Coronary artery (tissue), 2 donors: ENCODE data around the gene CCDC124.

Experiments
- DNase-seq: peaks from one replicate; pipeline ENCODE4 v3.0.0-alpha.2; 2017; ENCODE audit warnings: low spot score
- H3K27ac ChIP-seq, 2 donors: fragments of 200-600 bp; sonication (generic); one replicate each; pipeline ENCODE4 v1.5.1; 2016 to 2019
- H3K4me3 ChIP-seq: fragments of 200-600 bp; sonication (generic); 2 replicates; pipeline ENCODE4 v1.5.1; 2016; ENCODE audit warnings: mild to moderate bottlenecking, moderate library complexity
- TF ChIP-seq, protein P1 (sequence below): fragments of 200-600 bp; sonication (generic); IDR thresholded peaks from one replicate; pipeline ENCODE4 v1.5.1; 2019; ENCODE audit warnings: antibody characterized with exemption

Gene CCDC124

DNA sequence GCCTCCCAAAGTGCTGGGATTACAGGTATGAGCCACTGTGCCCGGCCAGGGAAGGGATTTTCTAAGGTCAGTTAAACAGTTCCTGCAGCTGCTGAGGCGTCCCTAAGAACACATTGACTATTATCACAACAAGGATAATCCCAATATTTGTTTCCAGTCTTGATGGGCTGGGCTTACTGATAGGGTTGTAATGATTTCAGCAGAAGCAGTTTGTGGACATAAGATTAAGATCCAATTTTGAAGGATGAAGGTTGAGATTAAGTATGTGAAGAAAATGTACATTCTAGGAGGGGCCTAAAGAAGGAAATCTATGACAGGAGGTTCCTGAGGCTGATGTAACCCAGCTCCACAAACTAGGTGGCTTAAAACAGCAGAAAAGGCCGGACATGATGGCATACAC is 10.7 kb upstream of the CCDC124 start:
- no peak overlapping the region for H3K4me3 ChIP-seq
- no peak for DNase-seq
- TF ChIP-seq, protein P1, sequence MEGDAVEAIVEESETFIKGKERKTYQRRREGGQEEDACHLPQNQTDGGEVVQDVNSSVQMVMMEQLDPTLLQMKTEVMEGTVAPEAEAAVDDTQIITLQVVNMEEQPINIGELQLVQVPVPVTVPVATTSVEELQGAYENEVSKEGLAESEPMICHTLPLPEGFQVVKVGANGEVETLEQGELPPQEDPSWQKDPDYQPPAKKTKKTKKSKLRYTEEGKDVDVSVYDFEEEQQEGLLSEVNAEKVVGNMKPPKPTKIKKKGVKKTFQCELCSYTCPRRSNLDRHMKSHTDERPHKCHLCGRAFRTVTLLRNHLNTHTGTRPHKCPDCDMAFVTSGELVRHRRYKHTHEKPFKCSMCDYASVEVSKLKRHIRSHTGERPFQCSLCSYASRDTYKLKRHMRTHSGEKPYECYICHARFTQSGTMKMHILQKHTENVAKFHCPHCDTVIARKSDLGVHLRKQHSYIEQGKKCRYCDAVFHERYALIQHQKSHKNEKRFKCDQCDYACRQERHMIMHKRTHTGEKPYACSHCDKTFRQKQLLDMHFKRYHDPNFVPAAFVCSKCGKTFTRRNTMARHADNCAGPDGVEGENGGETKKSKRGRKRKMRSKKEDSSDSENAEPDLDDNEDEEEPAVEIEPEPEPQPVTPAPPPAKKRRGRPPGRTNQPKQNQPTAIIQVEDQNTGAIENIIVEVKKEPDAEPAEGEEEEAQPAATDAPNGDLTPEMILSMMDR, result no peak
- no peak overlapping the region for H3K27ac ChIP-seq

DNA sequence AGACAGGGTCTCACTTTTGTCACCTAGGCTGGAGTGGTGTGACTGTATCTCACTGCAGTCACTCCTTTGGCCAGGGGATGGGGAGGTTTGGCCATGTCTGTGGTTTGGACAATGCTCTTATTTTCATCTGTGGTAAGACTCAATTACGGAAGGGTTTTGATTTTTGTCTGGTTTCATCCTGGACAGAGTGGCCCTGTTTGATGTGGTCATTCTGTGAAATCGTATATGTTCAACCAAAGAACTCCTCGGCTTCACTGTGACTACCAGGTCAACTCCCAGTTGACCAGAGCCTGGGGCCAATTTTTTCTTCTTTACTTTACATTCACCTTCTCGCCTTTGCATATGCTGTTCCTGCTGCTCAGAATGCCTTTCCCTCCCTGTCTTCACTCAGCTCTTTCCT is 6.8 kb upstream of the CCDC124 start:
- no peak for DNase-seq
- TF ChIP-seq, protein P1, result no peak

DNA sequence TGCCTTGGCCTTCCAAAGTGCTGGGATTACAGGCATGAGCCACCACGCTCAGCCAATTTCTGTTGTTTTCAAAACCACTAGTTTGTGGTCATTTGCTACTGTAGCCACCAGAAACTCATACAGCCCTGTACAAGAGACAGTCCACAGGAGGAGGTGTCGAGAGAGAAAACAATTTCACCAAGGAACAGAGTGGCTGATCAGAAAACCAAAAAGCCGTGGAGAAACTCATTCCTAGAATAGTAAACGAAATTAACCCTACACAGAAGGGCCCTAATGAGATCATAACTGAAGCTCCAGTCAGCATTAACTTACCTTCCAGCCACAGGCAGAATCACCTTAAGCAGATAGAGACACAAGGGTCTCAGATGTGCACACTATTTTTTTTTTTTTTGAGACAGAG is 3.8 kb upstream of the CCDC124 start:
- TF ChIP-seq, protein P1, result no peak
- Histone ChIP-seq H3K27ac (no peak overlapping the region), H3K4me3 (no peak overlapping the region)
- no peak for DNase-seq

More for the DNA sequence above, 6.8 kb upstream of the CCDC124 start:
- Histone ChIP-seq H3K4me3 (no peak overlapping the region), H3K27ac (no peak overlapping the region)

DNA sequence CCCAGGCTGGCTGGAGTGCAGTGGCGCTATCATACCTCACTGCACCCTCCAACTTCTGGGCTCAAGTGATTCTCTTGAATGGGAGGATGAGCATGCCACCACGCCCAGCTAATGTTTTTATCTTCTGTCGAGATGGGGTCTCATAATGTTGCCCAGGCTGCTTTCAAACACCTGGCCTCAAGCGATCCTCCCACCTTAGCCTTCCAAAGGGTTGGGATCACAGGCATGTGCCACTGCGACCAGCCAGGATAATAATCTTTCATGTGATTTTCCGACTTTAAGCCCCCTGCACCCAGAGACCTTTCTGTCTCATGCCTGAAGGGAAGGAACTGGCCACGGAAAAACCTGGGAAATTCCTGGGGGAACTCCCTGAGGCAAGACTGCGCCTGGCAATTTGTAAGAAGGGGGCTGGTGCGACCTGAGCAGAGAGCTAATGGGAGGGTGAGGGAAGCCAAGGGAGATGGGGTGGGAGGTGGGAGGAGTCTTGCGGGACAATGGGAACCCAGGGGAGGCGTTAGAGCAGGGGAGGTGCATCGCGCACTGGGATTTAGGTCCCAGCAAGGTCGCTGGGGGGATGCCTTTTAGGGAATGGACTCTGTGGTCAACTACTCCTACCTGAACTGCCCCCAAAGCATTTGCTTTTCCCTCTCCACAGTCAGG is 1.2 kb upstream of the CCDC124 start:
- TF ChIP-seq, protein P1, result no peak
- DNase-seq, result no peak
- no peak overlapping the region for H3K27ac ChIP-seq
- peak overlapping the region; percentile 86 for H3K4me3 ChIP-seq

DNA sequence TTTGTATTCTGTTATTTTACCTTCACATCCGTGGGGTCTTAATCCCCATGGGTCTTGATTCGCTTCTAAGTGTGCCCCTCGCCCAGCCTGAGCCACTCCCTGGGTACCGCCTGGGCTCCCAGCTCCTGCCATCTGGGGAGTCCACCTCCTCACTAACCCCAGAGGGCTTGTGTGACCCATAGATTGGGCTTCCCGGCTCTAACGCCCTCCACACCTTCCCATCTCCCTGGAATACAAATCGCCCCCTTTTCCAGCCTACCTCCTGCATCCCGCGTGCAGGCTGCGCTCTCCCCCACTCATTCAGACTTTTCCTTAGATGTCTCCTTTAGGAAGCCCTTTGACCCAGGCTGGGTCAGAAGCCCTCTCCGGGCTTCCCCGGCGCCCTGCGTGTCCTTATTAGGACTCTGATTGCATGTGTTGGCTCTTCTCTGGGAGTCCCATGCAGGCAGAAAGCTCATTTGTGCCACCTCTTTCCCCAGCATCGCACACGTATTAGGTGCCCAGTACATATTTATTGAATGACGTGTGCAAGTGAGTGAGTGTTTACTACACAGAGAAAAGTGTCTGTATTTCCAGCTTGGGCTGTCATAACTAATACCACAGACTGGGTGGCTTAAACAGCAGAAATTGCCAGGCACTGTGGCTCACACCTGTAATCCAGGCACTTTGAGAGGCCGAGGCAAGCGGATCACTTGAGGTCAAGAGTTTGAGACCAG is 757 bp downstream of the CCDC124 start:
- TF ChIP-seq, protein P1, result no peak
- peak overlapping the region; percentile 74 to 82 for H3K27ac ChIP-seq
- no peak for DNase-seq

DNA sequence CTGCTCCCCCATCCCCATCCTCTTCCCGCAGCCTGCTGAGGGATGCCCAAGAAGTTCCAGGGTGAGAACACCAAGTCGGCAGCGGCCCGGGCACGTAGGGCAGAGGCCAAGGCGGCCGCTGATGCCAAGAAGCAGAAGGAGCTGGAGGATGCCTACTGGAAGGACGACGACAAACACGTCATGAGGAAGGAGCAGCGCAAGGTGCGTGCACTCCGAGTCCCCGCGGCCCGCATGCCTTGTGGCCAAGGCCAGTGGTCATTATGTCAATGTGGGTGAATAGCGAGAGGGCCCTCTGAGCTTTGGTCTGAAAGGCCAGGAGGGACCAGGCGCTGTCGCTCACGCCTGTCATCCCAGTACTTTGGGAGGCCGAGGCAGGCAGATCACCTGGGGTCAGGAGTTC is 3.6 kb downstream of the CCDC124 start:
- no peak overlapping the region for H3K27ac ChIP-seq
- TF ChIP-seq, protein P1, result no peak
- no peak overlapping the region for H3K4me3 ChIP-seq
- DNase-seq, result no peak

More for the DNA sequence above, 757 bp downstream of the CCDC124 start:
- H3K4me3 ChIP-seq, result peak overlapping the region; percentile 86
